LHCN-M2 (cell line): ENCODE measurements around the gene GOLT1B. TPM values are rescaled to one million over a fixed set of nuclear protein-coding genes. Genes with fewer than 3 reads are reported as not detected.

ENCODE experiments used
- DNase-seq: peaks from one replicate; pipeline ENCODE4 v3.0.0-alpha.2; 2012; ENCODE audit warnings: low read depth
- total RNA-seq: library from RNA; depleted of rRNA; stranded (reverse); fragments of >200 nt; gene quantifications from 2 replicates; pipeline ENCODE4 v1.2.3, GENCODE V29; 2014

Gene GOLT1B
- total RNA-seq, 1 experiment from 2014 or later = 54.2 TPM

- no peak for DNase-seq
Observed at GRCh38 chr12:21523148-21523547, 21.6 kb downstream of the GOLT1B start.

- DNase-seq = peak; percentile 6
Observed at GRCh38 chr12:21526053-21526452, 24.5 kb downstream of the GOLT1B start, which contains the start of gene SPX. SPX (plus strand) TSS chr12:21526296; CDS start chr12:21526473, 177 bp downstream.

GRCh38 chr12:21526721-21527345, 25.2 kb downstream of the GOLT1B start:
- no peak for DNase-seq

GRCh38 chr12:21527451-21528180, 26.0 kb downstream of the GOLT1B start:
- peak; percentile 75 for DNase-seq

- DNase-seq = no peak
Observed at GRCh38 chr12:21528953-21529352, 27.4 kb downstream of the GOLT1B start.

- no peak for DNase-seq
Observed at GRCh38 chr12:21529456-21529855, 27.9 kb downstream of the GOLT1B start.

- DNase-seq = no peak
Observed at GRCh38 chr12:21538061-21538653, 36.6 kb downstream of the GOLT1B start.

- DNase-seq = no peak
Observed at GRCh38 chr12:21539797-21540196, 38.2 kb downstream of the GOLT1B start.

GRCh38 chr12:21541773-21542172, 40.2 kb downstream of the GOLT1B start:
- DNase-seq = no peak

- no peak for DNase-seq
Observed at GRCh38 chr12:21542403-21542802, 40.8 kb downstream of the GOLT1B start.

GRCh38 chr12:21543151-21543550, 41.6 kb downstream of the GOLT1B start:
- no peak for DNase-seq

GRCh38 chr12:21545557-21545956, 44.0 kb downstream of the GOLT1B start:
- no peak for DNase-seq

GRCh38 chr12:21546716-21547115, 45.1 kb downstream of the GOLT1B start:
- peak; percentile 12 for DNase-seq

- no peak for DNase-seq
Observed at GRCh38 chr12:21547437-21547836, 45.8 kb downstream of the GOLT1B start.

GRCh38 chr12:21551841-21552465, 50.4 kb downstream of the GOLT1B start:
- DNase-seq = peak; percentile 82

GRCh38 chr12:21552635-21553328, 51.2 kb downstream of the GOLT1B start:
- peak; percentile 8 for DNase-seq

- DNase-seq = peak; percentile 97
Observed at GRCh38 chr12:21553329-21553675, 51.7 kb downstream of the GOLT1B start.

GRCh38 chr12:21558100-21558679, 56.6 kb downstream of the GOLT1B start:
- no peak for DNase-seq

GRCh38 chr12:21559855-21560569, 58.4 kb downstream of the GOLT1B start:
- peak; percentile 84 for DNase-seq

- DNase-seq = no peak
Observed at GRCh38 chr12:21561158-21561557, 59.6 kb downstream of the GOLT1B start.

- no peak for DNase-seq
Observed at GRCh38 chr12:21562859-21563258, 61.3 kb downstream of the GOLT1B start.
